ENCODE results near the gene CNIH2.

- TF ChIP-seq CTCF (tag by site-specific recombination; IDR thresholded peaks at IDR 0.05) (no peak), ZNF549 (tag by site-specific recombination; IDR thresholded peaks at IDR 0.05) (no peak), PRDM4 (tag by site-specific recombination; IDR thresholded peaks at IDR 0.05) (no peak), ZBTB1 (tag by site-specific recombination; IDR thresholded peaks at IDR 0.05) (no peak)
These were observed 5.6 kb downstream of the CNIH2 start for GRCh38 chr11:66283461-66284105.
